HCT116 (cell line): ENCODE data around the gene EHD1. TPM values are rescaled to one million over a fixed set of nuclear protein-coding genes. Genes with fewer than 3 reads are reported as not detected.

Experiments used
- ATAC-seq: fragments of 200-7000 bp; cut with Tn5 transposase; 2 replicates; pipeline ENCODE4 v1.9.1; 2020; ENCODE audit warnings: mild to moderate bottlenecking, moderate library complexity
- BruUV-seq: library from RNA; stranded (reverse); fragments of 400-500 nt; replicated peaks from 2 replicates; lab custom pipeline; 2021; lab: Mats Ljungman, UMichigan
- CTCF ChIA-PET: fragments of 300-600 bp; sonication (Branson Sonifier 250); formaldehyde crosslinking; loops from one replicate; lab custom pipeline; 2021; ENCODE audit warnings: antibody characterized with exemption; lab: Charles Lee
- POLR2A ChIA-PET: fragments of 300-600, 350-600 bp; sonication (Branson Sonifier 250); formaldehyde crosslinking; loops from one replicate; lab custom pipeline; 2021; ENCODE audit warnings: antibody characterized with exemption; lab: Charles Lee
- RAD21 ChIA-PET, 2 experiments: fragments of 300-600 bp; sonication (Branson Sonifier 250); formaldehyde crosslinking; loops; one replicate each; lab custom pipeline; 2023; ENCODE audit warnings: low total read pairs in 2 of 2; ENCODE audit not compliant: uncharacterized antibody in 2 of 2, unreplicated experiment in 2 of 2, low non-redundant PET in 1 of 2; lab: Charles Lee
- DNase-seq: peaks from one replicate; pipeline ENCODE4 v3.0.0-alpha.2; 2010; ENCODE audit warnings: low read depth, low spot score
- H2AFZ ChIP-seq: fragments of 200-600 bp; shearing (Covaris generic), sonication (generic); 2 replicates; pipeline ENCODE4 v1.6.1; 2017; ENCODE audit warnings: low read depth, mixed run types, mixed read lengths, antibody characterized with exemption, low read length; ENCODE audit not compliant: poor library complexity, severe bottlenecking
- H3K27ac ChIP-seq: 2 replicates; pipeline ENCODE4 v1.5.1; 2012; ENCODE audit warnings: low read depth, low read length
- H3K27me3 ChIP-seq: fragments of 200-600 bp; sonication (generic); 2 replicates; pipeline ENCODE4 v1.6.1; 2016; ENCODE audit warnings: mixed run types, low read length, mixed read lengths; ENCODE audit not compliant: insufficient read depth
- H3K36me3 ChIP-seq, 2 experiments: fragments of 200-500 bp in 1 of 2; fragments of 200-600 bp in 1 of 2; sonication (Bioruptor generic) in 1 of 2; sonication (generic) in 1 of 2; 2 replicates each; pipeline versions ENCODE4 v1.5.1 to v1.6.1; 2014 to 2016; ENCODE audit warnings: low read length in 2 of 2, inconsistent platforms in 1 of 2, mixed read lengths in 1 of 2, mixed run types in 1 of 2; ENCODE audit not compliant: insufficient read depth in 2 of 2, control insufficient read depth in 1 of 2
- H3K4me1 ChIP-seq, 2 experiments: fragments of 200-600 bp in 1 of 2; sonication (generic) in 1 of 2; 2 replicates each; pipeline versions ENCODE4 v1.5.1 to v1.6.1; 2012 to 2017; ENCODE audit warnings: low read length in 2 of 2, inconsistent platforms in 1 of 2, mild to moderate bottlenecking in 1 of 2, mixed read lengths in 1 of 2, mixed run types in 1 of 2, moderate library complexity in 1 of 2; ENCODE audit not compliant: insufficient read depth in 2 of 2, control insufficient read depth in 1 of 2
- H3K4me2 ChIP-seq: fragments of 200-600 bp; sonication (generic); 2 replicates; pipeline ENCODE4 v1.6.1; 2017; ENCODE audit warnings: mixed run types, low read length, mixed read lengths
- H3K4me3 ChIP-seq, 2 experiments: fragments of 200-600 bp in 1 of 2; sonication (generic) in 1 of 2; replicated peaks in 1 of 2; 2 replicates each; pipeline ENCODE4 v1.5.1; 2011 to 2016; ENCODE audit warnings: low read length in 2 of 2, control low read depth in 1 of 2, low read depth in 1 of 2, mild to moderate bottlenecking in 1 of 2, mixed read lengths in 1 of 2, mixed run types in 1 of 2
- H3K79me2 ChIP-seq: fragments of 200-600 bp; sonication (generic); 2 replicates; pipeline ENCODE4 v1.6.1; 2017; ENCODE audit warnings: mild to moderate bottlenecking, mixed run types, low read length, moderate library complexity, mixed read lengths; ENCODE audit not compliant: insufficient read depth
- H3K9ac ChIP-seq: fragments of 200-600 bp; sonication (generic); 2 replicates; pipeline ENCODE4 v1.6.1; 2016; ENCODE audit warnings: low read length, mixed read lengths
- H3K9me2 ChIP-seq: fragments of 200-600 bp; sonication (generic), shearing (Covaris generic); 2 replicates; pipeline ENCODE4 v1.6.1; 2017; ENCODE audit warnings: mixed run types, mild to moderate bottlenecking, moderate library complexity; ENCODE audit not compliant: insufficient read depth
- H3K9me3 ChIP-seq, 2 experiments: fragments of 200-500 bp in 1 of 2; fragments of 200-600 bp in 1 of 2; sonication (Bioruptor generic) in 1 of 2; sonication (generic) in 1 of 2; 2 replicates each; pipeline ENCODE4 v1.6.1; 2014 to 2017; ENCODE audit warnings: low read length in 2 of 2, mixed read lengths in 2 of 2, inconsistent platforms in 1 of 2, low read depth in 1 of 2, mild to moderate bottlenecking in 1 of 2, mixed run types in 1 of 2, moderate library complexity in 1 of 2; ENCODE audit not compliant: control insufficient read depth in 1 of 2, insufficient read depth in 1 of 2
- H4K20me1 ChIP-seq: fragments of 200-600 bp; sonication (generic), shearing (Covaris generic); 2 replicates; pipeline ENCODE4 v1.6.1; 2017; ENCODE audit warnings: mixed run types, mild to moderate bottlenecking, moderate library complexity; ENCODE audit not compliant: insufficient read depth
- ATF3 ChIP-seq: IDR thresholded peaks from 2 replicates; pipeline ENCODE4 v1.6.1; 2012
- CBX3 ChIP-seq: IDR thresholded peaks from 2 replicates; pipeline ENCODE4 v1.6.1; 2012; ENCODE audit warnings: low read depth
- EGR1 ChIP-seq: IDR thresholded peaks from 2 replicates; pipeline ENCODE4 v1.6.1; 2012; ENCODE audit warnings: low read depth
- ELF1 ChIP-seq: IDR thresholded peaks from 2 replicates; pipeline ENCODE4 v1.6.1; 2012; ENCODE audit warnings: low read depth, borderline replicate concordance
- EZH2 ChIP-seq: fragments of 200-600 bp; sonication (generic); IDR thresholded peaks from 2 replicates; pipeline ENCODE4 v1.6.1; 2017; ENCODE audit warnings: antibody characterized with exemption, mixed run types
- EZH2phosphoT487 ChIP-seq: fragments of 200-600 bp; IDR thresholded peaks from 2 replicates; pipeline ENCODE4 v1.6.1; 2018; ENCODE audit warnings: antibody characterized with exemption, borderline replicate concordance
- FOSL1 ChIP-seq: IDR thresholded peaks from 2 replicates; pipeline ENCODE4 v1.6.1; 2012; ENCODE audit warnings: low read depth
- JUND ChIP-seq: IDR thresholded peaks from 2 replicates; pipeline ENCODE4 v1.6.1; 2012
- POLR2AphosphoS5 ChIP-seq: IDR thresholded peaks from 2 replicates; pipeline ENCODE4 v1.6.1; 2011; ENCODE audit warnings: mild to moderate bottlenecking, low read depth, low read length, moderate library complexity
- REST ChIP-seq: IDR thresholded peaks from 2 replicates; pipeline ENCODE4 v1.6.1; 2012; ENCODE audit warnings: low read depth
- SIN3A ChIP-seq: IDR thresholded peaks from 2 replicates; pipeline ENCODE4 v1.6.1; 2012; ENCODE audit warnings: low read depth
- SRF ChIP-seq: IDR thresholded peaks from 2 replicates; pipeline ENCODE4 v1.6.1; 2012; ENCODE audit warnings: low read depth
- TCF7L2 ChIP-seq: IDR thresholded peaks from 2 replicates; pipeline ENCODE4 v1.7.0; 2011; ENCODE audit warnings: borderline replicate concordance, inconsistent platforms; ENCODE audit not compliant: insufficient read depth, insufficient read length; ENCODE audit errors: extremely low read depth
- ZFX ChIP-seq: fragments of 450-650 bp; IDR thresholded peaks from 2 replicates; pipeline ENCODE4 v1.6.1; 2017
- ZNF274 ChIP-seq: fragments of 200-500 bp; sonication (Bioruptor generic); IDR thresholded peaks from 2 replicates; pipeline ENCODE4 v1.6.1; 2014; ENCODE audit warnings: mild to moderate bottlenecking, low read depth, low read length, inconsistent platforms
- intact Hi-C: fragments of 100-400 bp; cut with micrococcal nuclease; formaldehyde crosslinking; loops from 2 replicates; pipeline ENCODE4 v1.10.0; 2022
- total RNA-seq: library from RNA; stranded (reverse); gene quantifications from one replicate; pipeline ENCODE4 v1.2.1, GENCODE V29; 2021; ENCODE audit not compliant: unreplicated experiment

The EHD1 gene
- total RNA-seq, 1 experiment from 2014 or later: 48.1 TPM

GRCh38 chr11:64892411-64892831 lies 14.0 kb upstream of the EHD1 start (continued):
- TF ChIP-seq ATF3 (no peak), ZNF274 (no peak), ZFX (no peak), JUND (no peak), CBX3 (no peak), EZH2 (no peak), SRF (no peak), POLR2AphosphoS5 (no peak), SIN3A (no peak), EGR1 (no peak)
- TF ChIP-seq, all 23 proteins: peak for 0

- H3K9ac ChIP-seq: no peak overlapping the region
- POLR2A ChIA-PET: no interaction called here
- H2AFZ ChIP-seq: no peak overlapping the region
- no peak overlapping the region for H3K4me3 ChIP-seq
- H3K27me3 ChIP-seq: no peaks in the 10 kb centered on the region
- H3K4me1 ChIP-seq: peaks cover 7 to 38% of the 10 kb centered on the region in 2 experiments; a peak in 3 of 4 replicates
- H3K79me2 ChIP-seq: no peaks in the 10 kb centered on the region
- no TSS peak for BruUV-seq
- no peak for ATAC-seq
- DNase-seq: no peak
- RAD21 ChIA-PET: no interaction called here
- H3K9me2 ChIP-seq: no peaks in the 10 kb centered on the region
- CTCF ChIA-PET: interaction anchor here (0.9 to 10.8 kb wide), 2 partner anchors 43 to 230 kb away, joined by 3 to 112 read pairs; partner anchors contain the start of genes FAU and MRPL49
- intact Hi-C loops: no loop called here
- TF ChIP-seq EZH2phosphoT487 (no peak), ELF1 (no peak), REST (no peak), EZH2 (no peak), EGR1 (no peak), TCF7L2 (no peak), FOSL1 (no peak), ATF3 (no peak)
- H3K27ac ChIP-seq: no peak overlapping the region; the same call in 1 of the 2 replicates
- H3K36me3 ChIP-seq: no peaks in the 10 kb centered on the region
- no peaks in the 10 kb centered on the region for H4K20me1 ChIP-seq
- no peaks in the 10 kb centered on the region for H3K9me3 ChIP-seq
- H3K4me2 ChIP-seq: no peak overlapping the region
These were observed 13.5 kb upstream of the EHD1 start for GRCh38 chr11:64891880-64892279.
